ENCODE data around the gene RPS15A.

DNA sequence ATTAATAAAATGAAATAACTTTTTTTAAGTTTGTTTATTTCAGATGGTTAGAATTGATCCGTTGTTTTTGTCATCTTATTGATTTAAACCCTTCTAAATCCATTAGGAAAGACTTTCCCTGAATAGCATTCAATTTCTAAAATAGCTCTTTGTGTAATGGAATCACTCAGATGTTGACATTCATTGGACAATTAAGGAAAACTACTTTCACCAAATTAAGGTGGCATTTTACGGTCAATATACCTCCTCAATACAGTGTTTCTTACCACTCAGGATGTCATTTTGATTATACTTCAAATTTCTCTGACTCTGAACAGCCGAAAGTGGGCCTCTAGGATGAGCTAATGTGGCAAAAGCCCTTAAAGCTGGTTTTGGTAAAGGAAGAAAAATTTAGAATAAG is 9.4 kb upstream of the RPS15A start:
- no peak for TF ChIP-seq POLR2A (IDR thresholded peaks at IDR 0.05; ENCODE audit: low read depth, low read length)
- no peak for TF ChIP-seq TAF1 (IDR thresholded peaks at IDR 0.05; ENCODE audit: low read depth, low read length)
- TF ChIP-seq POLR2AphosphoS5 (IDR thresholded peaks at IDR 0.05; ENCODE audit: low read depth, low read length): no peak
- no peak for TF ChIP-seq POU2F2 (IDR thresholded peaks at IDR 0.05; ENCODE audit: low read depth, low read length)

Measured in GM12891 (cell line).